H1 (cell line): ENCODE measurements around the gene BEAN1. TPM values are rescaled to one million over a fixed set of nuclear protein-coding genes. Genes with fewer than 3 reads are reported as not detected.

Source experiments
- ASH2L ChIP-seq: fragments of 200-600, 300-600 bp; sonication (generic); IDR thresholded peaks from one replicate; pipeline ENCODE4 v1.7.1; 2017; ENCODE audit warnings: low read length
- CBX5 ChIP-seq: fragments of 300-800, 300-1000 bp; sonication (generic); IDR thresholded peaks from 2 replicates; pipeline ENCODE4 v1.7.1; 2016; ENCODE audit warnings: antibody characterized with exemption, low read length, low read depth
- NRF1 ChIP-seq: IDR thresholded peaks from 2 replicates; pipeline ENCODE4 v1.6.1; 2011; ENCODE audit warnings: mild to moderate bottlenecking, low read depth, low read length, improper control_type of control experiment
- POLR2A ChIP-seq, 2 experiments: IDR thresholded peaks; 1 replicate in 1 of 2; 2 replicates in 1 of 2; pipeline ENCODE4 v1.6.1; 2011; ENCODE audit warnings: low read depth in 2 of 2, low read length in 2 of 2, mild to moderate bottlenecking in 2 of 2; ENCODE audit errors: control extremely low read depth in 1 of 2
- POLR2AphosphoS5 ChIP-seq: IDR thresholded peaks from 2 replicates; pipeline ENCODE4 v1.6.1; 2011; ENCODE audit warnings: low read depth, low read length
- RXRA ChIP-seq: IDR thresholded peaks from 2 replicates; pipeline ENCODE4 v1.6.1; 2011; ENCODE audit warnings: low read depth, mild to moderate bottlenecking, low read length, moderate library complexity; ENCODE audit not compliant: insufficient read depth
- SAP30 ChIP-seq: fragments of 300-600 bp; sonication (generic); IDR thresholded peaks from 2 replicates; pipeline ENCODE4 v1.7.1; 2012; ENCODE audit warnings: low read length, moderate library complexity, mild to moderate bottlenecking, inconsistent platforms; ENCODE audit not compliant: insufficient read depth, insufficient replicate concordance
- SIX5 ChIP-seq: IDR thresholded peaks from 2 replicates; pipeline ENCODE4 v1.6.1; 2011; ENCODE audit warnings: mild to moderate bottlenecking, low read depth, low read length
- polyA plus RNA-seq, 7 experiments: library from polyadenylated mRNA; depleted of rRNA in 3 of 7; stranded (reverse) in 5 of 7; unstranded in 2 of 7; fragments of >200 nt in 5 of 7; fragments of 200-250 nt in 2 of 7; gene quantifications; 1 replicate in 5 of 7; 2 replicates in 1 of 7; 4 replicates in 1 of 7; pipeline versions ENCODE4 v1.2.1 to v1.2.3, GENCODE V29; 2011 to 2013; ENCODE audit warnings: missing spikeins in 2 of 7, mixed read lengths in 2 of 7
- total RNA-seq: library from RNA; stranded (reverse); fragmentation: NEBNext Ultra II Directional; extraction: Animal tissue kit (Norgen Biotek cat#: 25700); gene quantifications from 2 replicates; pipeline ENCODE4 v1.2.1, GENCODE V29; 2021

The BEAN1 gene
- total and polyA plus RNA-seq, 2 of the 8 experiments (the other 6 are each of a cell fraction or from before 2014, with no cell fraction given): 0.08 TPM; not detected in 1

DNA sequence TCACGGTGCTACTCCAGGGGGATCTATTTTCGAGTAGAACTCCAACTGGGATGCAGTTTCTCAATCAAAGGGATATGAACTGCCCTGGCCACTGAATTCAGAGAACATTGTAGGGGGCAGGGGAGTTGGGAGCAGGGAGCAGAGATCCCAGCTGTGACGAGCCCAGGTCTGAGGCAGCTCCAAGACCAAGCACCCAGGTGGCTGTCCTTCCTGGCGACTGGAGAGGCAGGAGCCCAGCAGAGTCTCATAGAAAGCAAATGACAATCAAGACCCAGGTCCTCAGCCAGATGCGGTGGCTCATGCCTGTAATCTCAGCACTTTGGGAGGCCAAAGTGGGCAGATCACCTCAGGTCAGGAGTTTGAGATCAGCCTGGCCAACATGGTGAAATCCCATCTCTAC lies 62.7 kb downstream of the BEAN1 start (continued):
- TF ChIP-seq RXRA: no peak
- TF ChIP-seq POLR2A (IDR thresholded peaks at IDR 0.05; ENCODE audit: control extremely low read depth in 1 of 2, low read depth in 2 of 2, low read length in 2 of 2): no peak
- TF ChIP-seq SAP30: no peak
- no peak for TF ChIP-seq ASH2L
- TF ChIP-seq CBX5: no peak
- TF ChIP-seq SIX5: no peak
- TF ChIP-seq POLR2AphosphoS5: no peak
- TF ChIP-seq NRF1: no peak
